Dedifferentiated amniotic fluid mesenchymal stem cell (primary cell): Measurements from ENCODE around the gene TMEM72.

Source experiments
- DNase-seq: peaks from one replicate; pipeline ENCODE4 v3.0.0-alpha.2; 2016; ENCODE audit errors: extremely low spot score

TMEM72 gene

DNA sequence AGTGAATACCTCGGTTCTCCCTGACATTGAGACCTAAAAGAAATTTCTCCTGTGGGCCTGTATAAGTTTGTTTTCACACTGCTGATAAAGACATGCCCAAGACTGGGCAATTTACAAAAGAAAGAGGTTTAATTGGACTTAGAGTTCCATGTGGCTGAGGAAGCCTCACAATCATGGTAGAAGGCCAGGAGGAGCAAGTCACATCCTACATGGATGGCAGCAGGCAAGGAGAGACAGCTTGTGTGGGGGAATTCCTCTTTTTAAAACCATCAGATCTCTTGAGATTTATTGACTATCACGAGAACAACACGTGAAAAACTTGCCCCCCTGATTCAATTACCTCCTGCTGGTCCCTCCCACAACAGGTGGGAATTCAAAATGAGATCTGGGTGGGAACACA lies 6.7 kb downstream of the TMEM72 start:
- no peak for DNase-seq

DNA sequence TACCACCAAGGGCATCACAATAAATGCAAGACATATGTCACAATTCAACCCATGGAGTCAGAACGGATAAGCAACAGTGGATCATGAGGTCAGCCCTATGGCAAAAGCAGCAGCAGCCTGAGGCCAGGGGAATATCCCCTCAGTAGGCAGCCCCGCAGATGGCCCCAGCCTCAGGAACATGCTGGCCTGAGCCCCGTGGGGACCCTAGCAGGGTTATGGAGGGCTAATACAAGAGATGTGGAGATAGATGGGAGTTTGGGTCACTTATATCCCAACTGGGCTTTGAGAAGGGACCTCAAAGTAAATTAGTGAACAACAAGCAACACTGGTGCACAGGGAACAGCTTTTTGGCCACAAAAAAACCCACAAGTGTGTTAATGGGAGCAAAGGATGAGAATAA lies 9.1 kb downstream of the TMEM72 start:
- DNase-seq: no peak

DNA sequence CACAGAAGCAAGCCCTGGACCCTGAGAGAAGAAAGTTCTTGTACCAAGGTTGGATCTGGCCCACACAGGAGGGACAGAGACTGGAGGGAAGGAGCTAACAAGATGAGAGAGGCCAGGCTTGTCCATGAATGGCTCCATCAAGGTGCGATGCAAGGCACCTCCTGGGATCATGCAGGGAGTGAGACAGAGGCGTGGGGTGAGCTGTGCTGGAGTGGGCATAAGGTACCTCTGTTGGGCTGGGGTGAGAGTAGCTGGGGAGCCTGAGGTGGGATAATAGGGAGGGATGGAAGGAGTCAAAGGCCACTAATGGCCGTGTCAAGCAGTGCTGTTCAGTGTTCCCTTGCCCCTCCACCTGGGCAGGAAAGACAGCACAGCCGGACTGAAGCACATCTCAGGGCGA lies 9.9 kb downstream of the TMEM72 start:
- DNase-seq: no peak

DNA sequence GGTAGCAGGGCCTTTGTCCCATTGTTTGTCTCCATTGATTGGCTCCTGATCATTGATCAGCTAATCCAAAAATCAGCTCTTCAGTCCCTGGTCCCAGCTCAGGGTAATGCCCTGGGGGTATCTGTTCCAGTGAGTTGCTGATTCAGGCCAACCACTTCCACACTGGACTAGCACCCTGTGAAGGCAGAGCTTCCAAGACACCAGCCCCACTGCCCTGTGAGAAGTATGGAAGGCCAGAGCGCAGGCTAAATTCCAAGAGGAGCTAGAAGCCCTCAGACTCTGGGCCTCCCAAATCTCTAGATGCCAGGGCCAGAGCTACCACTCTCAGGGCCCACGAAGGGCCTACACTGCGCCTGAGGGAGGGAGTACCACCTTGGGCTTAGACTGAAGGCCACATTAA lies 10.4 kb downstream of the TMEM72 start:
- no peak for DNase-seq

DNA sequence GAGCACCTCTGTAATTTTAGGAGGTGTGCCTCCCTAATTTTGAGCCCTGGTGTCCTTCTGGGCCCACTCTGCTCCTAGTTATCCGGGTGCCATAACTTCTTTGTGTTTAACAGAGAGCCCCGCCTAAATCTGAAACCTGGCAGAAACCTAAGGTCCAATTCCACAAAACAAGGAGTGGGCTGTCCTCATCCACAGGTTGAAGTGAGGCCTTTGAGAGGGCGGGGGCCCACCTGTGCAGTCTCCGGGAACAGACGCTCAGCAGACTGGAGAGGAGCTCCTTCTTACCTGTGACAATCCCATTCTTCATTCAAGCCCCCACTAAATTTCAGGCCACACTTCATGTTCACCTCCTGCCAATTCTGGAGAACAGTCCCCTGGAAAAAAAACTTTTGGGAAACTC lies 10.9 kb downstream of the TMEM72 start:
- no peak for DNase-seq

DNA sequence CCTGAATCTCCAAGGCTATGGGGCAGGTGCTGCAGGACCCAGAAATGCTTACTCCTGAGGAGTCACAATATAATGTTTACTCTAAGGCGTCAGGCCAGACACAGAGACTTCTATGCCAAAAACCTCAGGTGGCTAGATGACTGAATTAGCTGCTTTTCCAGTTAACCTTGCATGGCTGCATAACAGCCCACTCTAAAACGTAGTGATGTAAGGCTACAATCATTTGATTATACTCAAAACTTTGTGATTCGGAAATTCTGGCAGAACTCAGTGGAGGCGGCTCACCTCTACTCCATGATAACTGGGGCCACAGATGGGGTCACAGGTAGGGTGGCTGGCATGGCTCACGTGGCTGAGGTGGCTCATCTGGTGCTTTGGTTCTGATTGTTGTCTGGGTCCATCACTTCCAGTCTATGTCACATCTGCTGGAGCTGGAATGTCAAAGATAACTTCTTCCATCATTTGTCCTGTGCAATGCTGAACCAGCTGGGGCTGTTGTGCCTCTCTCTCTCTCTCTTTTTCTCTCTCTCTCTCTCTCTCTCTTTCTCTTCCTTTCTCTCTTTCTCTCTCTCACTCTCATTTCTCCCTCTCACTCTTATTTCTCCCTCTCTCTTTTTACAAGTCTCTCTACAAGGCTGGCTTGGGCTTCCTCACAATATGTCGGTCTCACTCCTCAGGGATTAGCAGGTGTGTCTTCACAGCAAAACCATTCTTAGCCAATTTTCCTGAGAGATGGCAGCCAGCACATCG lies 11.8 kb downstream of the TMEM72 start:
- DNase-seq: no peak

DNA sequence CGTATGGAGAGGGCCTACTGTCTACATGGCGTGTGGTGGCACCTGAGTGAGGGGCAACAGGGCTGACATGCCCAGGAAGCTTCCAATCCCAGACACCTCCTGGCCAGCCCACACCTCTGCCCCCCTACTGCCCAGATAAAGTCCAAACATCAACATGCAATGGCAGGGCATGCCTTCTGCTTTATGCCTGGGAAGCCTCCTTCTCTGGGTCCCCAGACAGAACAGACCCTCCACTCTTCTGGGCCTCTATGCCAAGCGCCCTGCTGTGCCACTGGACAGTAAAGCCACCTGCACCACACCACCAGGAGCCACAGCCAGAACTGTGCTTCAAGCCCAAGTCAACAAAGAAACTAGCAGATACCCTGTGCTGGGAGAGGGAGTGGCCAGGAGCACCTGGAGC lies 12.5 kb downstream of the TMEM72 start:
- no peak for DNase-seq

DNA sequence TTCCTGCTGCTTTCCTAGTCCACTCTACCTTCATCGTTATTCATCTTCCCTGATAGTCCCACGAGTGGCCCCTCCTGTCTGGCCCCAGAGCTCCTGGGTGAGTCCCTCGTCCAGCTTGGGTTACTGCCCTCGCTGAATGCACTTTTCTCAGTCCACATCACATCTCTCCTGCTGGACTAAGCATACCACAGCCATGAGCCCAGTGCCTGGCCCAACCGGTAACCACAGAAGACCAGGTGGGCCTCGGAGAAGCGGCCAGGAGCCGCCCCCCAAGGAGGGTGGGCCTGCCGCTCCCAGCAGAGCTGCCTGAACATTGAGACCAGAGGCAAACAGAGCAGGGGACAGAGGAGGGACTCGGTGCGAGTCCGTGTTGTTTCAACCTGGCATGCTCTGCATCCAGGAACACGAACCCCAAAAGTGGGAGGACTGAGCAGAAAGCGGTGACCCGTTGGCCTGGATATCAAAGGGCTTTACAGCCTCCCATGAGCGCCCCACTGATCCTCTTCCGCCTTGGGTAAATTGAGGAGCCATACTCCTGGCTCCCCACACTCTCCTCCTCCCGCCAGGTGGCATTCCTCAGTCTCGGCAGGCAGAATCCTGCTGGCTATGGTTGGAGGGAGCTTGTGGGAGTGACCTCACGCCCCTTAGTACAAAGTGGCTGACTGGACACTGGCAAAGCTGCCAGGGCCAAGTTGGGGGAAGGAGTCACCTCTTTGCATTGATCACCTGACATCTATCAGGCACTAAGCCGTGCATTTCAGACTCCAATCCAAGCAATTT lies 13.3 kb downstream of the TMEM72 start:
- DNase-seq: no peak

DNA sequence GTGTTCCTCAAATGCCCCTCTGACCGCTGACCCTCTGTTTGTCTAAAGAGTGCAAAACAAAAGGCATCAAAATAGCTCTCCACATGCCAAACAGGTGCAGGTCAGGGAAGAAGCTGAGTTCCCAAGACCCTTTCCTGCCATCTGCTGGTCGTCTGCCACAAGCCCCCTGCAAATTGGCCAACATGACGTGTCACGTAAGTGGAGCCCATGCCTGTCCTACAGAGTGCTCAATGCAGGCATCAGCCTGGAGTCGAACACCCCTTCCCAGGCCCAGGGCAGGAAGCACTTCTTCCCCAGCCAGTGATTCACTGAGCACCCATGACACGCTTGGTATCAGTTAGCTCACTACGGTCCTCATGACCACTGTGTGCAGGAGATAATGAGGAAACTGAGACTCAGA lies 14.1 kb downstream of the TMEM72 start:
- no peak for DNase-seq

DNA sequence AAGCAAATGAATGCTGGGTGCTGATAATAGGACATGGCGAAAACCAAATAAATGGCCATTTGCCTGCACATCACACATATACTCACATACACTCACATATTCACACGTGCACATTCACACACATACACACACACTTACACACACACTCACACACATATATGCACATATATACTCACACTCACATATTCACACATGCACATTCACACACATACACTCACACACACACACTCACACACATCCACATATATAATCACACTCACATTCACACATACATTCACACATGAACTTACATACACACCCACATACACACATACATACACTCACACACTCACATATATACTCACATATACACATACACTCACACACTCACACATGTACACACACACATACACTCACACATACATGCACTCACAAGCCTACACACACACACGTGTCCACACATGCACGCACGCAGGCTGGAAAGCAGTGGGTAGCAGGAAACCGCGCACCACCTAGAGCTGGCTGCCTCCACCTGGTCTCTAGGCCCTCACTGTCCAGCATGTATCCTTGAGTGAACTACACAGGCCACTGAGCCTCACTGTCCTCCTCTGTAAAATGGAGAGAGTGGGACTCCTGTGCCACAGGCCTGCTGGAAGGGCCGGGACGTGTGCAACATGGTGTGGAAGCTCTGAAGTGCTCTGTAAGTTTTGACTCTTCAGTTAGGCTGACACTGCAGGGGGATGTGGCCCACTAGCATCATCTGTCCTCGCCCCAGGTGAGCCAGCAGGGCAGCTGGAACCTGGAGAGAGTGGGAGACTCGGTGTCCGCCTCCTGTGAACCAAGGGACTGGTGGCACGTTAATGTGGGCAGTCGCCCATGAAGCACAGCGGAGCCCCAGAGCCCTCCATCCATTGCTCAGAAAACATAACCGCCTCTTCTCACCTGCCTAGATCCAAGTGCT lies 14.9 kb downstream of the TMEM72 start:
- no peak for DNase-seq

DNA sequence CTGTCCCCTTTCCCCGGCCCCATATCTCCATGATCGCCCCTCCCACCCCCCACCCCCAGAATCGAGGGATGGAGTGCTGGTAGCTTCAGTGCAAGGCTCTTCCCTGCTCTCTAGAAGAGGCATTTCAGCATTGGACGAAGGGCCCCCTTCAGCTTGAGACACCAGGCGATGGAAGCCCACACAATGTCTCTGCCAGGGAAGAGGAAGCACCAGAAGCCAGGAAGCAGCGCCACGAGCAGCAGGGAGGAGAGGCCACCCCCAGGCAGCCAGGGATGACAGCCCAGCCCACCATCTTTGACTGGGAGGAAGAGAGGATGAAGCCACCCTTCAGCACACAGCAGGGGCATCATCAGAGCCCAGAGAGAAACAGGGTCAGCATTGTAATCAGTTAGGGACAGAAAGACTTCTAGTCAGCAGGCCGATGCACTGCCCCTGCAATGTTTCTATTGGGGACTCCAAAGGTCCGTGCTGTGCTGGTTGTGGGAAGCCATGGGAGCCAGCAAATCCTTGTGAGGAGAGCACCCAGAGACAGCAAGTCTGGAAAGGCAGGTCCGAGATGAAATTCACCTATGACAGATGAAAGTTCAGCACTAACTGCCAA lies 15.7 kb downstream of the TMEM72 start:
- no peak for DNase-seq

DNA sequence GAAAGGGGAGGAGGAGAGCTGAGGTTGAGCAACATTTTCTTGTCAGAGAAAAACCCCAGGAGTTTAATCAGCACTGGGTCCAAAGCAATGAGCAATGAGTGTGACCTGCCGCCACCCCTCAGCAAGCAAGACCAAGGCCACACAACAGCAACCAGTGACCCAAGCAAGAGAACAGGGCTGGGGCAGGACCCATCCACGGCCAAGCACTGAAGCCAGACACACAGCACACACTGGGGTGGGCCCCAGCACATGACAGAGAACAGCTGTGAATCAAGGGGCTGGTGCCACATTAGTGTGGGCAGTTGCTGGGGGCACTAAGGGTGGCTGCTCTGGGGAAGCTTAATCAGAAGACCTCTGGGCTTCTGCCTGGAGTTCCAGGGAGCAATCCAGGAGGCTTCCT lies 16.2 kb downstream of the TMEM72 start:
- DNase-seq: no peak

DNA sequence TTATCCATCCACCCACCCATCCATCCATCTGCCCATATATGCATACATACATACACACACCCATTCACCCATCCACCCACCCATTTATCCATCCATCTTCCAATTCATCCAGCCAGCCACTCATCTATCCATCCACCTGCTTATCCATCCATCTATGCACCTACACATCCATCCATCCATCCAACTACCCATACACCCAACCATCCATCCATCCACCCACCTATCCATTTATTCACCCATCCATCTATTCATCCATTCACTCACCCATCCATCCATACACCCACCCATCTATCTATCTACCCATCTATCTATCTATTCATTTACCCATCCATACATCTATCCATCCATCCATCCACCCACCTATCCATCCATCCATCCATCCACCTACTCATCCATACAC lies 17.3 kb downstream of the TMEM72 start:
- no peak for DNase-seq

DNA sequence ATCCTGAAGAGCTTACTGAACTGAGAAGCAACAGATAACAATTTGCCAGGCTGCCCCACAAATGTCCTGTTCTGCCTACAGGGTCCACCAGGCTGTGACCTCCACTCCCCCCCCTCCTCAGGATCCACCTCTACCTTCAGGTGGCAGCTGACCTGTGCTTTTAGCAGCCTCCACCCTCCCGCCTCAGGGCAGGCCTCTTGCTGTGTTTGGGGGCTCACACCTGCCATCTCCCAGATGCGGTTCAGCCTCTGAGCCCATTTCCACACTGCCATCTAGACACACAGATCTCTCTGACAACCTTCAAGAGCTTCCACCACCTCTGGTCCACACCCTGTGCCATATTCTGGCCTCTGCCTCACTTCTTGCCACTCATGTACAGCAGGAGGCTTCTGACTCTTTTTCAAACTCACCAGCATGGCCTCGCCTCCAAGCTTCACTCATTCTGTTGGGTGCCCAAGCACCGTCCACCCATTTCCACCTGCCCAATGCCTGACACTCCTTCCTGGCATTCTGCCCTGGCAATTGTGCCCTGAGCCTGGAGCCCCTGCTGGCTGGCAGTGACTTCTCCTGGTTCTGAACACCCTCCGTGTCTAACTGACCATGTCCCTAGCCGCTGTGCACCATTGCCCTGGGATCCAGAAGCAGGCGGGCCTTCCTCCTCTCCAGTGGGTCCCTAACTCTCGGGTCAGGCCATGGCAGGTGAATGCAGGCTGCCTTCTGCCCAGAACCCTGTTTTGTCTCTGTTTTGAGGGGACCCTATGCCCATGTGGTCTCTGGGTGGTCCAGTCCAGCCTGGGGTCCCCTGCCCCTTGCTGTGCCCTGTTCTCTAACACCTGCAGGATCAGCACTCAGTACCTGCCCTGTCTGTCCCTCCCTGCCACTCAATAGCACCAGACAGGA lies 18.5 kb downstream of the TMEM72 start:
- DNase-seq: no peak

DNA sequence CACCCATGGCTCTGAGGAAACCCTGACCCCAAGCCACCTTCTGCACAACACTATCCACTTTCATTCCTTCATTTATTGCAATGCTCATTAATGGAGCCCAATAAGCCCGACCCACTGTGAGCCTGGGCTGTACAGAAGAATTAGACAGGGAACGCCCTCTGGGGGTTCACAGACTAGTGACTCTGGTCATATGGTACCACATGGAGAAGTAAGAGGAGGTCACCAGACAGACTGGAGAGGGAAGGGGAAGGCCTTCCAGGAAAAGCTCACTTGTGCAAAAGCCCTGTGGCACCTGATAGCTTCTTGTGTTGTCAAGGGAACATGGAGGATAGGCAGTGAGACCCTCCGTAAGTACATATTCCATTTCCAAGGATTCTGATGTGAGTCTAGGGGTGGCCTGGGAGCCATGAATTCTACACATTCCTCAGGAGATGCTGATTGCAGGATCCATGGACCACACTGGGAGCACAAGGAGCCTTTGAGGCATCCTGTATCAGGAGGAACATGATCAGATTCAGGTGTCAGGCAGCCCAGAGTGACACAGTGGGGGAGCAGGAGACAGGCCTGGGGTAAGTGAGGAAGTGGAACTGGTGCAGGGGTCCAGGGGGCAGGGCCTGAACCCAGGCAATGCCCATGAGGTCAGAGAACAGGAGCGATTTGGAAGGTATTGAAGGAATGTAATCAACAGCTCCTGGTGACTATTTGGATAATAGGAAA lies 19.9 kb downstream of the TMEM72 start:
- no peak for DNase-seq

DNA sequence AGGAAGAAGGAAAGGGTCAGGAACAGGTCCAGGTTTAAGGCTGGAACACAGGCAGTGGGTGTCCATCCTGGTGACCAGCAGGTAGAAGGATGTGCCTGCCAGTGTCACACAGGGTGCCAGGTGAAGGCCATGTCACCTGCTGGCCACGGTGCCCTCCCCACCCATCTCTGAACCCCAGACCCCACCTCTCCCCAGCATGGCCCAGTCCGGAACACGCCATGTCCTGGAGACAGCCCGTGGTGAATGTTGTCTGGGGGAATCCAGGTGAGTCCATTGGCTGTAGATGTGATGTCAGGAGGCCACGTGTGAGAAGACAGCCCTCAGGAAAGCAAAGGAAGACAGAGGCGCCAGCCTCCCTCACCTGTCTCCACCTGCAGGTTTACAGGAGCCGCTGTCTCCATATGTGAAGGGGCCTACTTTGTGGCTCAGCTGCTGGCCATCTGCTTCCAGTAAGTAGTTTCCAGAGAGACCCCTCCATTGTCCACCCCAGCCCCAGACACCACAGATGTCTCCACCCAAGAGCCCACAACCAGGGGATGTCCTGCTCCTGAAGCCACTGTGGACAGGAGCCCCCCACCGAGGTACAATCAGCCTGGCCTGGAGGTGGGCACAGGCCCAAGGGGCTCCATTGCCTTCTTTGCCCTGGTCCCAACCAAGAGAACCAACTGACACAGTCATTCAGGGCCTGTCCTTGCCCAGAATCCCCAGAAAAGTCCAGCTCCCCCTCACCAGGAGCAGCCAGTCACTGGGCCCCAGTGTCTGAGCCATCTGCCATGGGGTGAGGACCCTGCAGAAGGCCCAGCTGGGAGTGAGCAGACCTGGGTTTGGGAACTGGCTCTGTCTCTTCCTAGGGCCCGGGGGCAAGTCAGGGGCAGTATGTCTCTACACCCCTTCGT lies 20.7 kb downstream of the TMEM72 start:
- no peak for DNase-seq

DNA sequence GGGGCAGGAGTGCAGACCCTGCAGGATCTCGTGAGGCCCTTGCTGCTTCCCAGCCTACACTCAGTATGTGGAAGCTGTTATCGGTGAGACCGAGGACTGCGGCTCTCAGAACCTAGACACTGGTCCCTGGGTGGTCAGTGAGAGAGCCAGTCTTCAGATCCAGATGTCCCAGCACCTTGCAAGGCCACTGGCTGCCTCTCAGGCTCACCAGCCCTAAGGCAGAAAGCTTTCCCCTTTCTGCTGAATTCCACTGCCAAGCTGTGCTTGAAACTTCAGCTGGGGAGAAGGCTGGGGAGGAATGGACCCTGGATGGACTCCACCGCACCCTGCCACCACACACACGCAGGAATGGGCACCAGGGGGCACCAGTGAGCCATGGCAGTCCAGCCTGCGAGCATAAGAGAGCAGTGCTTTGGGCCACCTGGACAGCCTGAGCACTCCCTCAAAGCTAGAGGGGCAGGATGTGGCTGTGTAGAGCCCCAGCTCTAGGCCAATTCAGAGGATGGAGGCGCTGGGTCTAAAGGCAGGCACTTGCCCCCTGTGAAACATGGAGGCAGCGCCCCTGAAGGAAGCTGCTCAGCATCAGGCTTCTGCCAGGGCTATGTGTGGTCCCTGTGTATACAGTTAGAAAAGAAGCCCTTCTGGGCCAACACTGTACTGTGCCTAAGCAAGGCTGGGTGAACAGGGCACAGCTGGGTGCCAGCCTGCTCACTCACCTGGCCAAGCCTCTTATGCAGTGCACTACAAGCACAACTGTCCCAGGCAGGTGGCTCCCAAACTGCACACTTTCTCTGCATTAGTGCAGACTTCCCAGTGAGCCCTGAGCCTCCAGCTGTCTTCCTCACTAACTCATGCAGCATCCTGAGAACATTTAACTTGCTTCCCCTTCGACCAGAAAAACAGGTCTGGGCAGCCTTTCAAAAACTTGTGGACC lies 21.6 kb downstream of the TMEM72 start:
- DNase-seq: peak; percentile 71
